HEK293T (cell line): Measurements from ENCODE around the gene AJM1.
"Not testable (repeated sequence)": the region's sequence is repeated elsewhere in the genome, so short reads cannot be mapped to it uniquely, and the experiment has no call there.

ENCODE experiments used
- ARNT ChIP-seq: fragments of 450-650 bp; IDR thresholded peaks from 2 replicates; pipeline ENCODE4 v1.6.1; 2017; ENCODE audit warnings: mild to moderate bottlenecking
- BHLHE40 ChIP-seq: fragments of 450-650 bp; IDR thresholded peaks from 2 replicates; pipeline ENCODE4 v1.6.1; 2016; ENCODE audit warnings: mild to moderate bottlenecking, moderate library complexity, borderline replicate concordance
- CTBP1 ChIP-seq: fragments of 450-650 bp; IDR thresholded peaks from 2 replicates; pipeline ENCODE4 v1.6.1; 2016; ENCODE audit warnings: borderline replicate concordance
- FOXA1 ChIP-seq: fragments of 450-650 bp; IDR thresholded peaks from 2 replicates; pipeline ENCODE4 v1.6.1; 2016; ENCODE audit warnings: mild to moderate bottlenecking
- FOXK2 ChIP-seq: fragments of 450-650 bp; IDR thresholded peaks from 2 replicates; pipeline ENCODE4 v1.6.1; 2016; ENCODE audit warnings: mild to moderate bottlenecking
- FOXM1 ChIP-seq: fragments of 450-650 bp; IDR thresholded peaks from 2 replicates; pipeline ENCODE4 v1.6.1; 2017; ENCODE audit warnings: mild to moderate bottlenecking, borderline replicate concordance
- SP1 ChIP-seq: fragments of 450-650 bp; IDR thresholded peaks from 2 replicates; pipeline ENCODE4 v1.6.1; 2017
- SUZ12 ChIP-seq: fragments of 450-650 bp; IDR thresholded peaks from 2 replicates; pipeline ENCODE4 v1.6.1; 2016; ENCODE audit warnings: mild to moderate bottlenecking
- TARDBP ChIP-seq: fragments of 450-650 bp; IDR thresholded peaks from 2 replicates; pipeline ENCODE4 v1.6.1; 2016
- ZNF384 ChIP-seq: fragments of 450-650 bp; IDR thresholded peaks from 2 replicates; pipeline ENCODE4 v1.6.1; 2016

- TF ChIP-seq CTBP1, SP1, FOXK2, FOXA1, ARNT, TARDBP, FOXM1, SUZ12, BHLHE40, ZNF384: not testable (repeated sequence)
Observed at GRCh38 chr9:136841646-136842379, 465 bp upstream of the AJM1 start.
